ENCODE measurements around the gene HNRNPDL. TPM values are rescaled to one million over a fixed set of nuclear protein-coding genes. Genes with fewer than 3 reads are reported as not detected.

Gene HNRNPDL
- total RNA-seq, 3 donors from 2014 or later (not counting 1 experiment from before 2014, with no cell fraction given): 328 to 423 (median 371) TPM

- peaks cover 14% of the 10 kb centered on the region for H3K4me1 ChIP-seq (ENCODE audit: control insufficient read depth, insufficient read depth, low read length)
- no peak overlapping the region for H3K4me3 ChIP-seq (ENCODE audit: low read length)
- intact Hi-C loops (cut with micrococcal nuclease): no loop called here
- 90% methylated on average over 3 of the region's 4 CpGs for WGBS (ENCODE audit: insufficient coverage)
- no peaks in the 10 kb centered on the region for H3K27me3 Mint-ChIP-seq (ENCODE audit: low read depth in 2 of 2)
- H3K36me3 ChIP-seq (ENCODE audit: control insufficient read depth, insufficient read depth, low read length): peaks cover 3% of the 10 kb centered on the region
- DNase-seq (no peak), ATAC-seq (no peak)
- H3K9me3 Mint-ChIP-seq: no peaks in the 10 kb centered on the region
- H3K4me3 Mint-ChIP-seq: peak overlapping the region; percentile 100
- no peaks in the 10 kb centered on the region for H3K9me3 ChIP-seq (ENCODE audit: control insufficient read depth, insufficient read depth, low read length)
- H3K27me3 ChIP-seq (ENCODE audit: control insufficient read depth, insufficient read depth, low read length): no peaks in the 10 kb centered on the region
- no peak overlapping the region for H3K27ac ChIP-seq (ENCODE audit: low read length)
- peak overlapping the region; percentile 96 for H3K27ac Mint-ChIP-seq
- H3K36me3 Mint-ChIP-seq: peaks cover 16% of the 10 kb centered on the region
- TF ChIP-seq CTCF (IDR thresholded peaks at IDR 0.05): no peak
- H3K4me1 Mint-ChIP-seq: peaks cover 45 to 54% of the 10 kb centered on the region in 2 donors
Observed at GRCh38 chr4:82431831-82432230, 1.6 kb upstream of the HNRNPDL start.

GRCh38 chr4:82430964-82431745 lies 893 bp upstream of the HNRNPDL start:
- Mint-ChIP-seq H3K4me1 (peaks cover 48 to 57% of the 10 kb centered on the region in 2 donors), H3K27me3 (ENCODE audit: low read depth in 2 of 2) (no peaks in the 10 kb centered on the region), H3K9me3 (no peaks in the 10 kb centered on the region), H3K27ac (peak overlapping the region; percentile 96), H3K4me3 (peak overlapping the region; percentile 100), H3K36me3 (peaks cover 22% of the 10 kb centered on the region)
- H3K27me3 ChIP-seq (ENCODE audit: control insufficient read depth, insufficient read depth, low read length): no peaks in the 10 kb centered on the region
- peaks cover 15% of the 10 kb centered on the region for H3K4me1 ChIP-seq (ENCODE audit: control insufficient read depth, insufficient read depth, low read length)
- peaks cover 10% of the 10 kb centered on the region for H3K36me3 ChIP-seq (ENCODE audit: control insufficient read depth, insufficient read depth, low read length)
- intact Hi-C loops (cut with micrococcal nuclease): no loop called here
- H3K9me3 ChIP-seq (ENCODE audit: control insufficient read depth, insufficient read depth, low read length): no peaks in the 10 kb centered on the region
- peak; percentile 26 to 68 for DNase-seq
- no peak for TF ChIP-seq CTCF (IDR thresholded peaks at IDR 0.05)
- no peak for ATAC-seq
- WGBS (ENCODE audit: insufficient coverage): 3% methylated on average over 31 of the region's 33 CpGs
- peak overlapping the region; percentile 100 for H3K27ac ChIP-seq (ENCODE audit: low read length)
- H3K4me3 ChIP-seq (ENCODE audit: low read length): peak overlapping the region; percentile 100

DNA sequence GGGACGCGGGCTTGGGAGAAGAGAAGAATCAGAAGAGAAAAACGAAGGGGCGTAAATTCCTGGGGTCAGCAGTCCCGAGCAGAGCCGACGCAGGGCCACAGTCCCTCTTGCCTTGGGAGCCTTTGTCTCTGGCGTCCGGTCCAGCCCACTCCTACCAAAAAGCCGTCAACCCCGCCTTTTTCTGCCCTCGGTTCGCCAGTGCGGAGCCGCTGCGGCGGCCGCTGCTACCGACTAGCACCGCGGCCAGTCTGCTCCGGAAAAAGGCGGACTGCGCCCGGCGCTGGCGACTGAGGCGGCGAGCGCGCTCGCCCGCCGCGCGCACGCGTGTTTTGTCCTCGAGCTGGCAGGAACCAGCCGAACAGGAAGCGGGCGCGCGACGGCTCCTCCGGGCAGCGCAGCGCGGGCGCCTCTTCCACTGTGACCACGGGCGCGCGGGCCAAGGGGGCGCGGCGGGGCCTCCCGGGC lies 502 bp downstream of the HNRNPDL start:
- H3K36me3 Mint-ChIP-seq: peaks cover 36% of the 10 kb centered on the region
- under 1% methylated on average over 58 of the region's 58 CpGs for WGBS (ENCODE audit: insufficient coverage)
- H3K4me3 Mint-ChIP-seq: peak overlapping the region; percentile 100

More for the DNA sequence above, 502 bp downstream of the HNRNPDL start:
- peak overlapping the region; percentile 100 for H3K4me3 ChIP-seq (ENCODE audit: low read length)
- H3K9me3 ChIP-seq (ENCODE audit: control insufficient read depth, insufficient read depth, low read length): no peaks in the 10 kb centered on the region
- Mint-ChIP-seq H3K4me1 (peaks cover 45 to 59% of the 10 kb centered on the region in 2 donors), H3K27ac (peak overlapping the region; percentile 96), H3K9me3 (no peaks in the 10 kb centered on the region), H3K27me3 (ENCODE audit: low read depth in 2 of 2) (no peaks in the 10 kb centered on the region)
- DNase-seq: peak in 1 of 2 donors; percentile 91
- peaks cover 15% of the 10 kb centered on the region for H3K4me1 ChIP-seq (ENCODE audit: control insufficient read depth, insufficient read depth, low read length)
- intact Hi-C loops (cut with micrococcal nuclease): loop anchor here (1.0 to 10.0 kb wide), 6 partner anchors 55 to 1025 kb away; partner anchors contain the start of genes HELQ, LIN54, MRPS18C and THAP9
- ATAC-seq: peak; percentile 39 to 65 (median 57)
- no peaks in the 10 kb centered on the region for H3K27me3 ChIP-seq (ENCODE audit: control insufficient read depth, insufficient read depth, low read length)
- H3K27ac ChIP-seq (ENCODE audit: low read length): peak overlapping the region; percentile 100
- peak; percentile 61 for TF ChIP-seq CTCF (IDR thresholded peaks at IDR 0.05)
- peaks cover 24% of the 10 kb centered on the region for H3K36me3 ChIP-seq (ENCODE audit: control insufficient read depth, insufficient read depth, low read length)
